SJSA1 (cell line): ENCODE measurements around the gene ZDHHC14. TPM values are rescaled to one million over a fixed set of nuclear protein-coding genes. Genes with fewer than 3 reads are reported as not detected.

Experiments used
- DNase-seq, 2 experiments: peaks; one replicate each; pipeline ENCODE4 v3.0.0-alpha.2; 2015 to 2020; ENCODE audit warnings: low spot score in 2 of 2, low read depth in 1 of 2
- H3K27ac ChIP-seq: fragments of 250-450 bp; sonication (Bioruptor Pico); 2 replicates; pipeline ENCODE4 v1.5.1; 2020; ENCODE audit warnings: mild to moderate bottlenecking, moderate library complexity
- H3K27me3 ChIP-seq: fragments of 250-450 bp; sonication (Bioruptor Pico); replicated peaks from 2 replicates; pipeline ENCODE4 v1.5.1; 2020; ENCODE audit warnings: mild to moderate bottlenecking, moderate library complexity
- H3K36me3 ChIP-seq: fragments of 250-450 bp; sonication (Bioruptor Pico); 2 replicates; pipeline ENCODE4 v1.5.1; 2020; ENCODE audit warnings: mild to moderate bottlenecking
- H3K4me1 ChIP-seq: fragments of 250-450 bp; sonication (Bioruptor Pico); replicated peaks from 2 replicates; pipeline ENCODE4 v1.6.1; 2021; ENCODE audit warnings: mild to moderate bottlenecking
- H3K4me3 ChIP-seq: fragments of 250-450 bp; sonication (Bioruptor Pico); 2 replicates; pipeline ENCODE4 v1.5.1; 2020; ENCODE audit warnings: mild to moderate bottlenecking
- H3K9me3 ChIP-seq: fragments of 250-450 bp; sonication (Bioruptor Pico); replicated peaks from 2 replicates; pipeline ENCODE4 v1.5.1; 2020; ENCODE audit warnings: mild to moderate bottlenecking
- total RNA-seq: library from RNA; depleted of rRNA; stranded (reverse); fragments of >200 nt; shearing (Covaris generic); gene quantifications from 2 replicates; pipeline ENCODE4 v1.2.3, GENCODE V29; 2014

Gene ZDHHC14
- total RNA-seq, 1 experiment from 2014 or later, result 8.4 TPM

DNA sequence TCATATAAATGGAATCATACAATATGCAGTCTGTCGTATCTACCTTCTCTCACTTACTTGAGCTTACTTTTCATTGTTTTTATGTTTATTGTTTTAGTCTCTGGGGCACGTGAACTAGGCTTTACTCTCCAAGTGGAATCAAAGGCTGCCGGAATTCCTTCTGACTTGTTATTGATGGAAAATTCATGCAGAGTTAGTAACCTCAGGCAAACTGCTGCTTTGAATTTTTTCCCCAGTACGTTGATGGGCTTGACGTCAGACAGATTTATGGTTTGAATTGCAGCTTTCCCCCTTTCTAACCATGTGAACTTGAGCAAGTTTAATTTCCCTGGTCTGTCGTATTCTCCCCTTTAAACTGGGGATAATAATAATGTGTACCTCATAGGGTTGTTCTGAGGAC is 68.6 kb downstream of the ZDHHC14 start:
- Histone ChIP-seq H3K36me3 (no peaks in the 10 kb centered on the region), H3K9me3 (no peaks in the 10 kb centered on the region), H3K4me3 (no peak overlapping the region), H3K27me3 (no peaks in the 10 kb centered on the region), H3K27ac (no peak overlapping the region), H3K4me1 (peaks cover 7% of the 10 kb centered on the region; the same call in 1 of the 2 replicates)
- DNase-seq, result no peak

DNA sequence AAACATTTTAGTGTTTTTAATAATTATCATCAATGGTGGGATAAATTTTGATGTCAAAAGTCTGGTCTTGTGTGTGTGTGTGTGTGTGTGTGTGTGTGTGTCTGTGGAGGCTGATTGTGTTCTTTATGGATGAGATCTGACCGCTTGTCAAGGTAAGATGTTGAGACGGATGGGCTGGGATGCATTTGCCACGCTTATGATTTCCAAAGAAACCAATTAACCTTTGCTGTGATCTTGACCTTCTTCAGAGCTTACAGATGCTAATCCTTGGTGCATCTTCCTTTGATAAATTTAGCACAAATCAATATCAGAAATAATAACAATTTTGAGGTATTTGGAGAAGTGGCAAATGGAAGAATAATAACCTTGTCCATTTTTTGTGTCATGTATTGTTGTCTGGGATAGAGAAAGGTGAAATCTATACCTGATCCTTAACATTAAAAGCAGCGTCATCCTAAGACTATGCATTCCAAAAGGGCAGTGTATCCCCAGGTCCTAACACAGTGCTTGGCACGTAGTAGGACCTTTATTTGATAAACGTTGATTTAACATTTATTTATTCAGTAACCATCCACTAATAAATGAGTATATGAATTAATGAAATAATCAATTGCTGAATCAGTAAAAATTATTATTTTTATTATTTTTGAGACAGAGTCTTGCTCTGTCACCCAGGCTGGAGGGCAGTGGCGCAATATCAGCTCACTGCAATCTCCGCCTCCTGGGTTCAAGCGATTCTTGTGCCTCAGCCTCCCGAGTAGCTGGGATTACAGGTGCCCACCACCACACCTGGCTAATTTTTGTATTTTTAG is 70.1 kb downstream of the ZDHHC14 start:
- DNase-seq, result no peak
- no peaks in the 10 kb centered on the region for H3K27me3 ChIP-seq
- H3K4me3 ChIP-seq, result no peak overlapping the region
- peaks cover 7% of the 10 kb centered on the region; the same call in 1 of the 2 replicates for H3K4me1 ChIP-seq
- H3K27ac ChIP-seq, result no peak overlapping the region
- H3K9me3 ChIP-seq, result no peaks in the 10 kb centered on the region
- H3K36me3 ChIP-seq, result no peaks in the 10 kb centered on the region

DNA sequence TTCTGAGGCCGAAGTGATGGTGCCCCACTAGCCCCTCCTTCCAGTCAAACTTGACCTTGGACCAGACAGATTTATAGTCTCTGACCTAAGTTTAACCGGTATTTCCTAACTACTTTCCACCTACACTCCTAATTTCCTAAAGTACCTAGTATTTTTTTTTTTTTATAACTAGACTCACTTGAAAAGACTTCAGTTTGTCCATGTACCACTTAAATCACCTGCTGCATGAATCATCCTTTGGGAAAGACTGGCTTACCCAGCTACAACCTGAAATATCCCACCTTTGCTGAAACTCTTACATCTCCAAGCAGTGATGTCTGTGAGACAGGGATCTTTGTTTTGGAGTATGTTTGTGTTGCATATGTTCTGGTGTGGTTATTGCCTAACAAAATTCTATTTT is 71.1 kb downstream of the ZDHHC14 start:
- Histone ChIP-seq H3K4me3 (no peak overlapping the region), H3K36me3 (no peaks in the 10 kb centered on the region), H3K27me3 (no peaks in the 10 kb centered on the region), H3K9me3 (no peaks in the 10 kb centered on the region), H3K4me1 (peaks cover 7% of the 10 kb centered on the region; the same call in 1 of the 2 replicates), H3K27ac (no peak overlapping the region)
- DNase-seq, result no peak

DNA sequence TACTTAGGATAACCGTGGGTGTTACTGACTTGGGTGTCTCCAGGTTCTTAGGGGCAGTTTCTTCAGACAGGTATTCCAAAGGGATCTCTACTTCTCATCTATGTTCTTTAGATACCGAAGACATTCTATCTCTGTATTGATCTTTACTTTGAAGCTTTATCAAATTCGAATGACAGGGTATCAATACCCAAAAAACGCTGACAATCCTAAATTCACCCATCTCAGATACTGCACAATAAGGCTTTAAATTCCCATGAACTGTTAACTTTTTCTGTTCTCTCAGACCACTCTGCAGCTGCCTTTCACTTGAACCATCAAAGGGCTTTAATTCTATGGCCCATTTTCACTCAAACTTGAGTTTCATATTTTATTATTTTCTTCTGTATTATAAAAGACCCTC is 72.1 kb downstream of the ZDHHC14 start:
- Histone ChIP-seq H3K4me3 (no peak overlapping the region), H3K27me3 (no peaks in the 10 kb centered on the region), H3K27ac (no peak overlapping the region), H3K9me3 (no peaks in the 10 kb centered on the region), H3K36me3 (no peaks in the 10 kb centered on the region), H3K4me1 (peaks cover 7% of the 10 kb centered on the region; the same call in 1 of the 2 replicates)
- DNase-seq, result no peak

DNA sequence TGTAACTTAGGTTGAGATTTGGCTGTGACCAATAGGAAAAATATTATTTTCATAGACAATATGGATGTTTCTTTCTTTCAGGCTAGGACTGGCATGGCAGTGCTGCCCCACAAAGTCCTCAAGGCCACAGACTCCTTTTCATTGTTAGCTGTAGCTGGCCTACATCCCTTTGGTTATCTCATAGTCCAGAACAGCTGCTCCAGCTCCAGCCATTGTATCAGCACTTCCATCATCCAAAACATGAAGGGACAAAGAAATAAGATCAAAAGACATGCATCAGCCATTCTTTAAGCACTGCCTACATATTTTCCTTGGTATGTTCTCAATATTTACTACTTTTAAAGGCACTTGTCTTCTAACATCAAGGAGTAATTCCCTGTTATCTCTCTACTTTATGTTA is 73.0 kb downstream of the ZDHHC14 start:
- Histone ChIP-seq H3K4me3 (no peak overlapping the region), H3K27me3 (no peaks in the 10 kb centered on the region), H3K4me1 (peaks cover 7% of the 10 kb centered on the region), H3K36me3 (no peaks in the 10 kb centered on the region), H3K27ac (no peak overlapping the region), H3K9me3 (no peaks in the 10 kb centered on the region)
- no peak for DNase-seq

DNA sequence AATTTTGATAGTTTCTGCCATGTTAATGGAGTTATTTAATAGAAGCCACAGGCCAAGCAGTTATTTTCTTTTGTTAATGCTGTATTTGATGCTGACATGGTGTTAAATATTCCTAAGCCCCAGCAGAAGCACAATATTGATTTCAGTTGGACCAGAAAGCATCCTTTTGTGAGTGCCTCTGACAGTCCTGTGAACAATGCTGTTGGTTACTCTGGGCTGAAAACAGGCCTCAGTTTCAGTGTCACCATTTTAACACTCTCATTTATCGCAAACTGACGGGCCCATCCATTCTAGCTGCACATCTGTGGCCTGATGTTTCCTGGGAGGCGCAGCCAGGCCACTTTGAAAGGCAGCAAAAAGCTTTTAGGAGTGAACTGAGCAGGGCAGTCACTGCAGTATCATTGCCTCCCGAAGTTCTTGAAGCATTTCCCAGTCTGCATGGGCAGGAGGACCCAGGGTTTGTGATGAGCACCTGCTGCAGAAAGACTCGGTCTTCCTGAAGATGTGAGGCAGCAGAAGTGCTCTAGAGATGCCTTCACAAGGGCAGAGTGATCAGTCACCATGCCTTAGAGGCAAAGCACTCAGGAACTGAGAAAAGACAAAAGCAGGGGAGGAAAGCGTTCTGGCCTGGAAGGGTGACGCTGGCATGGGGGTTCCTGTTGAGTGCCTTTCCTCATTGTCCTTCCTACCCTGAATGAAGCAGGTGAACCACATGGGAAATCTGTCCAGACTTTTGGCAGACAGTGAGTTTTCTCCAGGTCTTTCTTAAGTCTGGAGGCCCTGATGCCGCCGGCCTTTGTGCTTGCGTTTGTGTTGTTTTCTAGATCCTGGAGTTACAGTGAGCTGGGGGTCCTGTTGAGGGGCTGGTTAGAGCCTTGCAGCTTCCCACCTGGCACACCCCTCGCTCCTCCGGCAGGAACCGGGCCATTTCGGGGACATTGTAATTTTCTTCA is 74.0 kb downstream of the ZDHHC14 start:
- Histone ChIP-seq H3K27me3 (no peaks in the 10 kb centered on the region), H3K9me3 (no peaks in the 10 kb centered on the region), H3K36me3 (no peaks in the 10 kb centered on the region), H3K27ac (no peak overlapping the region), H3K4me1 (peaks cover 11% of the 10 kb centered on the region), H3K4me3 (no peak overlapping the region)
- DNase-seq, result no peak

DNA sequence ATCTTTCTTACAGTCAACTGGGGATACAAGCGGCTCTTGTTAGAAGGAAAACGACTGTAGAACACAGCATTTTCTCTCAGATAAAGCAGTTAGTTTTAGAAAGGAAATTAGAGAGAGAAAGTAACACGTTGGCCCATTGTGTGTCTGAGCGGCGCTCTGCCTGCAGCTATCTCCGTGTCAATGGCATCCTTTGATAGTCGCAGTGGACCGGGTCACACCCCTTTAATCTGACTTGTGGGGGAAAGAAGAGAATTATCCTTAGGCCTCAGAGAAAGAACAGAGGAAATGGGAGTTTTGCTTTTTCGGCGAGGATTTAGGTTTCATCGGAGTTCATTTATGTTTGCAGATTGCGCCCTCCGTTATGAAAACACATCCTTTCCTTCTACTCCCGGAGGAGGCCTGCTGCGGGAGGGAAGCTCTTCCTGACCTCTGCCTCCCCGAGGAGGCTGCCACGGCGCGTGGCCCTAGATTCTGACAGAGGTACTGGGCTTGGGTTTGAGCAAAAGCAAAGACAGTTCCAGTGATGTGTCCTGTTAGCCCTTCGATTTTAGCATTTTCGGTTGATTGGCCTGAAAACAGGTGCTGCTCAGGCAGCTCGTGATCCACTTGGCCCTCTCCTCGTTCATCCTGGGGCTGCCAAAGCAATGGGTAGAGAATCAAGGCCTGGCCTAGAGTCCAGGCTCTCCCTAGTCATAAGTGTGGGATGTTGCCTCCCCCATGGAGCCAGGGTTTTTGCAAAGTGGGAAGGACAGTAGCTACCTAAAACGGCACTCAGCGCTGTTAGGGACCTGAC is 74.9 kb downstream of the ZDHHC14 start:
- no peaks in the 10 kb centered on the region for H3K36me3 ChIP-seq
- H3K4me3 ChIP-seq, result no peak overlapping the region
- H3K9me3 ChIP-seq, result no peaks in the 10 kb centered on the region
- H3K27me3 ChIP-seq, result no peaks in the 10 kb centered on the region
- H3K27ac ChIP-seq, result no peak overlapping the region
- no peak for DNase-seq
- H3K4me1 ChIP-seq, result peaks cover 20% of the 10 kb centered on the region

DNA sequence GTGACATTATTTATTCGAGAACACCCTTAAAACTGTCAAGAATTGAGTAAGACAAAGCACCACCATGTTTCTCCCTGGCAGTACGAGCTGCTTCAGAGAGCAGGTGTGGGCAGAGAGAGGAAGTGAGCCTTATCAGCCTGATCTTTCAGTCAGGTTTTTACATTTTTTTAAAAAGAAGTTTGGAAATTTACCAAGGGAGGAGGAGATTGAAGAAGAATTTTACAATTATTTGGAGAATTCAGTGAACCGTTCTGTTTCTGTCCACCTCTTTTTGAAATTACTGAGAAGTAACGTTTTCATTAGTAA is 75.5 kb downstream of the ZDHHC14 start:
- DNase-seq, result no peak
- Histone ChIP-seq H3K4me3 (no peak overlapping the region), H3K27me3 (no peaks in the 10 kb centered on the region), H3K27ac (no peak overlapping the region), H3K9me3 (no peaks in the 10 kb centered on the region), H3K36me3 (no peaks in the 10 kb centered on the region), H3K4me1 (peaks cover 25% of the 10 kb centered on the region)

DNA sequence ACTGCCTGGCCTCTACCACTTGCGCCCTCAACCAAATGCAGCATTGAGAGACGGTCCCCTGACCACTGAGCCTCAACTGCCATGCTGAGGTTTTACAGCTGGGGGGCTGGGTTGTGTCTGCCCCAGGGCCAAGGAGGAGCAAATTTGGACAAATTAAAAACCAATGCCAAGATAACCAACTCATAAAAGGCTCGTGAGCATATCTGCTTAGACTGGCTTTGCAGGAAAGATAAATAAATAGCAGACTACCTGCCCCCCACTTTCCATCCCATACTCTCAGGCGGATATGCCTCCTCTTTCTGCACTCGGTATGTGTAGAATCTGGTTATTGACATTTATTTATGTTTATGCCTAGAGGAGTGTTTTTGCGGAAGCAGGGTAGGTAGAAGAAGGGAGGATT is 76.8 kb downstream of the ZDHHC14 start:
- Histone ChIP-seq H3K27ac (no peak overlapping the region), H3K9me3 (no peaks in the 10 kb centered on the region), H3K36me3 (no peaks in the 10 kb centered on the region), H3K4me1 (peaks cover 38% of the 10 kb centered on the region), H3K4me3 (no peak overlapping the region), H3K27me3 (no peaks in the 10 kb centered on the region)
- DNase-seq, result no peak

DNA sequence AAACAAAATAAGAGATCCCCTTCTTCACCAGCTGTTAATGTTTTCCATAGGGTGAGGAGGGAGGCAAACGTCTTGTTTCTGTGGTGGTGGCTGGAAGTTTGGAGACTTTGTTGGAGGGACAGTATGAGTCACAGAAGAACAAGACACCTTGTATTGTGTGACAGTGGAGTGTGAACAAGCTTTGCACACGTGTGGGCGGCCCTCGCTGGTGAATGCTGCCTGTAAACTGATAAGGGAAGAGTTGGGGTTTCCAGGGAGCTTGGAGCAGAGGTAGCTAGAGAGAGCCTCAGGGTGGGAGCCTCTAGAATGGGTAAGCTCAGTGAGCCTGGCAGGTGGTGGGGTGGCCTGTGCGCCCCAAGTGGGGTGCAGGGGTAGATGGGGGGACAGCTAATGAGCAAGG is 78.3 kb downstream of the ZDHHC14 start:
- Histone ChIP-seq H3K27me3 (no peaks in the 10 kb centered on the region), H3K4me3 (no peak overlapping the region), H3K36me3 (no peaks in the 10 kb centered on the region), H3K27ac (no peak overlapping the region), H3K9me3 (no peaks in the 10 kb centered on the region), H3K4me1 (peaks cover 49% of the 10 kb centered on the region)
- no peak for DNase-seq

DNA sequence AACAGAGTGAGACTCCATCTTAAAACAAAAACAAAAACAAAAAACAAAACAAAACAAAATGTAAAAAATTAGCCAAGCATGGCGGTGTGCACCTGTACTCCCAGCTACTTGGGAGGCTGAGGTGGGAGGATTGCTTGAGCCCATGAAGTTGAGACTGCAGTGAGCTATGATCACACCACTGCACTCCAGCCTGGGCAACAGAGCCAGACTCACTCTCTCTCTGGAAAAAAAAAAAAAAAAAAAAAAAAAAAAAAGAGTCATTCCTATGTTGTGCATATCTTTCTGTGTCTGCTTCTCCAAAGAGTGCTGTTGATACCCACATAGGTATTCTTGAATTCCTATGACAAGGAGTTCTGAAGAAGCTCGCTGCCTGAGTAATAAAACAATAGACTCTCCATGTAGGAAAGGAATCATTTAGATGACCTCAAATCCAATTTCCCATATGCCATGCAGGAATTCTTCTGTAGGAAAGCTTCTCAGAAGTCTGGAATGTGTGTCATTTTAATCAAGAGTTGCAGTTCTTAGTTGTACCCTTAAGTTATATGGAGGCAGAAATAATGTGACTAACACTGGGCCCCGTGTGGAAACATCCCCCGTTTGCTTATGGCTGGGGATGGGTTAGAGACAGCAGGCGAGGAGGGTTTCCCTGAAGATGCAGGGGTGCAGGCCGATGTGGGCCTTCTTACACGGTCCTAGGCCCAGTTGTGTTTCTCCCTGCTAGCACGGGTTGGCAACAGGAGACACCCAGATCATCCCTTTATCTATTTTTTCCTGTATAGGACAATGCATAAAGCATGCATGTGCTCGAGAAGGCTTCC is 79.4 kb downstream of the ZDHHC14 start:
- Histone ChIP-seq H3K36me3 (no peaks in the 10 kb centered on the region), H3K4me3 (no peak overlapping the region), H3K4me1 (peaks cover 59% of the 10 kb centered on the region), H3K27me3 (no peaks in the 10 kb centered on the region), H3K27ac (peak overlapping the region; percentile 79), H3K9me3 (no peaks in the 10 kb centered on the region)
- DNase-seq, result peak in 1 of 2 experiments; percentile 67

DNA sequence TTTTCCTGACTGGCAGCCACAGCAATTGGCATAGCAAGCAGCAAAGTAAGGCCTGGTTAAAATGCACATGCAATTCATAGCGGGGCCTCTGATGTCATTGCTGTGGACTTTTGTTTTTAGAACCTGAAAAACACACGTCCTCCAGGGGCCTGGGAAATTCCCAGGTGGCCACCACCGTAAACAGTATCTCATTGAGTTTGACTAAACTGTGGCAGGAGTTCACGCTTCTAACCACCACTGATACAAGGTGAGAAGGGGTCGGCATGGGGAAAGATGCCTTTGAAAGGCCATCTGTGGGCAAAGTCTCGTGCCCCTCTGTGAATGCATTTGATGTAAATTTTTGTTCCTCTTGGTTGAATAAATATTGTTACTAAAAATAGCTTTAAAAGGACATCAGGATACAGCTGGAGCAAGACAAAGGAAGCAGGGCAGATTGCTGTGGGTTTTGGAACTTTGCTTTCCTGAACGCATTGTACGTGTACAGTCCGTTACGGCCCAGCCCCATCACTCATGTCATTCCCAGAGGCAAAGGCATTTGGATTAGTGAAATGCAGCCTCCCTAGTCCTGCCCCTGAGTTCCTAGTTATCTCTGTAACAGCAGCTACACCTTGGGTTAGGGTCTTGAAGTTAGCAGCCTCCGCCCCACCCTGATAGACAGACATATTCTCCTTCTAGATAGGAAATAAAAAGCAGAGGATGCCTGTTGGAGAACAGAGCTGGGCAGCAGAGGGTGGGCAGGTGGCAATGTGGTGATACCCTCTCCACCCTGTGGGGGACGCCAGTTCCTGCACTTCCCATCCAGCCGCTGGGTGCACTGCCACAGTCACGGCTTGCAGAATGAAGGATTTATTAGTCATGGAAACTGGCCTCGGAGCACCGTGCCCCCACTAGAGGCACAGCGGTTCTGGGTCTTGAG is 80.3 kb downstream of the ZDHHC14 start:
- peak overlapping the region; percentile 79 for H3K27ac ChIP-seq

More for the DNA sequence above, 80.3 kb downstream of the ZDHHC14 start:
- Histone ChIP-seq H3K4me3 (no peak overlapping the region), H3K4me1 (peaks cover 63% of the 10 kb centered on the region), H3K9me3 (no peaks in the 10 kb centered on the region), H3K36me3 (no peaks in the 10 kb centered on the region), H3K27me3 (no peaks in the 10 kb centered on the region)
- DNase-seq, result peak; percentile 69 to 78
